Heart left ventricle (tissue), 13 donors: Measurements from ENCODE around the gene SPSB4.

Experiments
- CTCF ChIP-seq, 12 donors: fragments of 200-600 bp; sonication (generic) in 4 of 12; IDR thresholded peaks; one replicate each; pipeline versions ENCODE4 v1.5.0 to v1.8.0; 2018 to 2022; ENCODE audit warnings: antibody characterized with exemption in 12 of 12, mild to moderate bottlenecking in 5 of 12
- POLR2A ChIP-seq, 2 donors: fragments of 450-650 bp; IDR thresholded peaks; one replicate each; pipeline ENCODE4 v1.6.1; 2017; ENCODE audit warnings: antibody characterized with exemption in 2 of 2, mild to moderate bottlenecking in 2 of 2, moderate library complexity in 2 of 2
- donor health status: ischemic (EF 13 %, LVEDD 7.1; RV severe dilation, severe dysfunction).
- donor health status: DM: no; HTN: yes; CAD: no.
- donor health status: DM: no; HTN: no; CAD: no.
- donor health status: ischemic (EF 25% LVEDD 6.9; RV normal size, moderate dysfunction).
- donor health status: ischemic (EF 25% LVEDD 5.7; RV mildly dilated, moderate dysfunction).
- donor health status: ischemic (EF 35%, LVEDD 5.7; RV mildly dilated, moderate dysfunction).
- donor health status: nonischemic (EF 11% LVEDD 7.7; RV severe dilation, severe dysfunction).
- donor health status: DM: yes; HTN: yes; CAD: no.
- donor health status: PGD.
- donor health status: ischemic (EF 29% LVEDD 5.4; RV normal size, mild dysfunction).
- donor health status: nonischemic (EF 23%, LVEDD 6.1; RV moderate dilation, normal function).

GRCh38 chr3:141123677-141124410 lies 72.7 kb downstream of the SPSB4 start:
- TF ChIP-seq CTCF (IDR thresholded peaks at IDR 0.05) (no peak), POLR2A (IDR thresholded peaks at IDR 0.05) (no peak)
